NCI-H1048 (cell line): ENCODE results near the gene KLHL28.

Experiments used
- DNase-seq: peaks from one replicate; lab custom pipeline; 2025; lab: John Stamatoyannopoulos, UW

Gene KLHL28

DNA sequence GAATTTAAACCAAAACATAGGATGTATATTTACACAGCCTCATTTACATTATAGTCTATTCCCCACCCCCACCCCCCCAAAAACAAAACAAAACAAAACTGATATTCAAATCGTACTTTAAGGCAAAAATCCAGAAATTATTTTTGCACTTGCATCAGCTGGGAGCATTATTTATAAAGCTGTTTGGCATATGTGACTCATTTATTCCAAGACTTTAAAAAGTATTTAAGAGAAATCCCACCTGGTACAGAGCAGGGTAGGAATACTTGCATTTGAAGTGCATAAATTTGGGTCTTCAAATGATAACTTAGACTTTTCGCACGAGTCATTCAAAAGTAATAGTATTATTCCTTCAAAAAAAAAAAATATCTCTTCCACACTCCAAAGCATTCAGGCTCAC is 1.1 kb downstream of the KLHL28 start:
- DNase-seq: no peak

GRCh38 chr14:44960146-44960545 is 1.6 kb downstream of the KLHL28 start:
- DNase-seq: no peak

DNA sequence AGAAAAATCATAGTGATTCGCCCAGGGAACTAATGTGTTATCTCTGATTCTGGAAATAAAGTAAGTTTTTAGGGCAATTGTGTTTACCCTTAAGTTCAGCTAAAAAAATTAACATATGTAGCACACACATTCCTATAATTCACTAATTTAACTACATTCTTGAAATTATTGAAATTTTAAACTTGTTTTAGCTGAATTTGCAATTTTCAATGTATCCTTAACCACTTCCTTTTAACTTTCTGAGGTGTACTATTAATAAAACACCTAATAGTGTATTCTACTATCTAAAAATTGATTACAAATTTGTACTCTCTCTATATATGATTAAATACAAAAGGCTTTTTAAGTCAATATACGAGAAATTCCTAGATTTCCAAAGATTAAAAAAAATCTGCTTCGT is 2.2 kb downstream of the KLHL28 start:
- DNase-seq: no peak

GRCh38 chr14:44956866-44957265 is 4.9 kb downstream of the KLHL28 start:
- no peak for DNase-seq

GRCh38 chr14:44955528-44955927 is 6.2 kb downstream of the KLHL28 start:
- DNase-seq: no peak

DNA sequence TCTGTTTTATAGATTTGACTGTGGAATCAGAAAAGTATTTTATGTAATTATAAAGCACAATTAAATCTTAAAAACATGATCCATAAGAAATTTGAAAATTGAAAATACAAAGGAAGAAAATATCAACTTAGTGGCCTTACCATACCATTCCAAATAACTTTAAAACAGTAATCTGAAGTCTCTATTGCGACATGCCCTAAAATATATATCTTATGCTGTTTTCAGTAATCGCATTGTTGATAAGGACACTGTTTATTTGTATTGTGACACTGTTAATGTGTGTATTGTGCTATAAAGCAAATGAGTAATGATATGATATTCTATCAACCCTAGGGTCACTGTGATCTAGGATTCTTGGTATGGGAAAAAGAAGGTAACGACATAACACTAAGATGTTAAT is 7.0 kb downstream of the KLHL28 start:
- DNase-seq: no peak

DNA sequence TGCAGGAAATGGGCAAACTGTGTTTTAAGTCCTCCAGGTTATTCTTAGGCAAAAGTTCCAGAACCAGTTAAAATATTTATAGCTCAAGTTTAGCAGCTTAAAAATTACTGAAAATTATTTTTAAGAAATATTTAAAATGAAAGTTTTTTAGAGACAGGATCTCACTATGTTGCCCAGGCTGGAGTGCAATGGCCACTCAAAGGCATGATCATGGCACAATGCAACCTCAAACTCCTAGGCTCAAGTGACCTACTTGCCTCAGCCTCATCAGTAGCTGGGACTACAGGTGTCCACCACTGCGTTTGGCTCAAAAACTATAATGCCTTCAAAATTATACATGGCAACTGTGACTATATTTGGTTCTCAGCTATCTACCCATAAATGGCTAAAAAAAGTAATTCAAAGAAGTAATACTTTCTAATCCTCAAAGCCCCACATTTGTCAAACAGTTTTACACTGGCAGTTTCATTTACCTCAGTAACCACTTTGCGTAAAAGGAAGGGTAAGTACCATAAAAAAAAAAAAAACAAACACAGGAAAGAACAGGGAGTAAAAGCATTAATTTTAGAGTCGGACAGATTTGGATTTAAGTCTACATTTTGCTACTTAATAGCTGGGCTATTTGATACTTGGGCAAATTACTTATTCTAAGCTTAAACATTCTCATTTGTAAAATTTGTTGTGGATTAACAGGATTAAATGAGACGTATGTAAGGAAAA is 9.2 kb downstream of the KLHL28 start:
- no peak for DNase-seq

DNA sequence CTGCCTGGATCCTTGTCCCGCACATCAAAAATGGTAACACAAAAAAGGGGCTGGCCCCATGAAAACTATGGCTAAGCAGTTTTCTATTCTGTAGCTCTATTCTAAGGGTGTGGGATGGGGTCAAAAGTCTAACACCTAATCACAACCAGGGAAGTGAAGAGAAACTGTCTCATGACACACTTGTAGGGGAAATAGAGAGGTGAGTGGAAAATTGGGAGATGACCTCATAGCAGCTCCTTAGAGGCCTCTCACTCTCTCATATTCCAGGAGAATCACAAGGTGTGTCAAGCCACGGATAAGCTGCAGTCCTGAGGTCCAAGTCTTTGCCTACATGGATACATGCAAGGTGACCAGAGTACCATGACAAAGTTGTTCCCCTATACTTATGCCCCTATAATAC is 10.7 kb downstream of the KLHL28 start:
- DNase-seq: no peak

GRCh38 chr14:44945264-44945663 is 16.5 kb downstream of the KLHL28 start:
- no peak for DNase-seq

DNA sequence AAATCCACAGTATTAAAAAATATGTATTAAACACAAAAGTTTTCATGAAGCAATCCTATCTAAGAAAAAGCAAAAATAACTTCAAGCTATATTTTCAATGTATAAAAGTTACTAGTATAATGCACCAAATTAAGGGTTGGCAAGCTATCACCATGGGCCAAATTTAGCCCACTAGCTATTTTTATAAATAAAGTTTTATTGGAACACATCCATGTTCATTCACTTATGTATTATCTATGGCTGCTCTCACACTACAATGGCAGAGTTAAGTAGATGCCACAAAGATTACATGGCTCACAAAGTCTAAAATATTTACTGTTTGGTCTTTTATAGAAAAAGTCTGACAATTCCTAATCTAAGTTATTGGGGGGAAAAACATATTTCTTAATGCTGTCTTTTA is 17.6 kb downstream of the KLHL28 start:
- no peak for DNase-seq

- DNase-seq: no peak
These were observed 19.3 kb downstream of the KLHL28 start for GRCh38 chr14:44942436-44942835.

GRCh38 chr14:44941591-44941990 is 20.2 kb downstream of the KLHL28 start:
- no peak for DNase-seq

DNA sequence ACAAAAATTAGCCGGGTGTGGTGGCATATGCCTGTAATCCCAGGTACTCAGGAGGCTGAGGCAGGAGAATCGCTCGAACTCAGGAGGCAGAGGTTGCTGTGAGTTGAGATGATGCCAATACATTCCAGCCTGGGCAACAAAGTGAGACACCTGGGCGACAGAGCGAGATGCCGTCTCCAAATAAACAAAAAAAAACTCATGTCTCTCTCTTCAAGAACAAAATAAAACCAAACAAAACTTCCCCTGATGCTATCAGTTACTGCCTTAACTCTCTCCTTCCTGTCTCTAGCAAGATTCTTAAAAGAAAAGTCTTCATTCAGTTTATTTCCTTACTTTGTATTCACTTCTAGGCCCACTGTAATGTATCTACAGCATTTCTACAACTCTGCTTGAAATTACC is 20.8 kb downstream of the KLHL28 start:
- DNase-seq: no peak

DNA sequence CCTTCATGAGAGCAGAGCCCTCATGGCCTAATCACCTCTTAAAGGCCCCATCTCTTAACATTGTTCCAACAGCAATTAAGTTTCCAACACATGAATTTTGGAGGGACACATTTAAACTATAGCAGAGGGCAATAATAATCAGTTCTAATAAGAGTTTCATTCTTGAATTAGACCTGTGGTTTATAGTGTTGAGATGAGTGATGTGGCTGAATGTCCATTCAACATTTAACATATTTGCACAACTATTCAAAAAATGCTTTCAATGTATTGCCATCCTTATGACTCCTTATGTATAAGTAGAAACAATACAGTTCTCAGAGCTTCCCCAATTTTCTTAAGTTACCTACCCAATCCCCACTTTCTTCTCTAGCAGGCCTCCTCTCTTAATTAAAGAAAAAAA is 21.5 kb downstream of the KLHL28 start:
- DNase-seq: no peak

DNA sequence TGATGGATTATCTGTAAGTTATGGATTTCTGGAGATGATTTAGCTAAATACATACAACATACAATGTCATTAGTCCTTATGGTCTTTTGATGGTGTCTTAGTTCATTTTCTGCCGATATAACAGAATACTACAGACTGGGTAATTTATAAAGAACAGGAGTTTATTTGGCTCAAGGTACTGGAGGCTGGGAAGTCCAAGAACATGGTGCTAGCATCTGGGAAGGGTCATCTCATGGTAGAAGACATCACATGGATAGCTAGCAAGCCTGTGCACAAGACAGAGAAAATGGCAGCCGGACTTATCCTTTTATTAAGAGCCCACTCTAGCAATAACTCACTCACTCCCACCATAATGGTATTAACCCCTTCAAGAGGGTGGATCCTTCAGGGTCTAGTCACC is 24.2 kb downstream of the KLHL28 start:
- no peak for DNase-seq

GRCh38 chr14:44935155-44935554 is 26.6 kb downstream of the KLHL28 start:
- no peak for DNase-seq

GRCh38 chr14:44928793-44929192 is 33.0 kb downstream of the KLHL28 start:
- DNase-seq: no peak

DNA sequence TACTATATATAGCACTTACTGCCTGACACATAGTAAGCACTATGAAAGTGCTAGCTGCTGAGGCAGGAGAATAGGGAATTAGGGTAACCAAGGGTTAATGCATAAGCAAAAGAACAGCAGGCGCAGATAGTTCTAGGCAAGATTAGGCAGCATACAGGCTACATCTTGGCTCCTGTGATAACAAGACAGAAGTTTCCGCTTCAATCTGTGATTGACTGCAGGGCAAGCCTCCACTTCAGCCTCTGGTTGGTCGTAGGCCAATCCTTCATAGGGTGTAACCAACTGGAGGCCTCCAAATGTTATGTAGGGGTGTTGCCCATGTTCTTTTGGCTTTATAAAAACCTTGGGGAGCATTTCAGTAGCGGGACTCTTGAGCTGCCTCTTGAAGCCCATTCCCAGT is 46.9 kb downstream of the KLHL28 start:
- DNase-seq: no peak

GRCh38 chr14:44912041-44912869 is 49.5 kb downstream of the KLHL28 start:
- DNase-seq: no peak

DNA sequence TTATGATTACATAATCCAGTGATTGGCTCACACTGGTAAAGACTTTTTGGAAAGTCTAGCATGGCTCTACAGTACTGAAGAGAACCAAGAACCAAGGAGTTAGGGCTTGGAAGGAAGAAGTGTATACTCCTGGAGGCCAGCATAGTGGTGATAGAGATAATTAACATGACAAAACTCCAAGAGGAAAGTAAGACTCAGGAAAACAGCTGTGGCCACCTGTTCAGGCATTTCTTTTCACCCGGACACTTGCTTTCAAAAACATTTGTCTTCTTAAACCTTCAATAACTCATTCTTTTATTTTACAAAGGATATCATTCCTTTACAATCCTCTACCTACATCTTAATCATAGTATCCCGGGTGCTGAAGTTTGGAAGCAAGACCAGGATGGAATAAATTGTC is 50.9 kb downstream of the KLHL28 start:
- DNase-seq: no peak

- no peak for DNase-seq
These were observed 60.1 kb downstream of the KLHL28 start for GRCh38 chr14:44901696-44902095.

GRCh38 chr14:44898551-44898950 is 63.2 kb downstream of the KLHL28 start:
- no peak for DNase-seq

DNA sequence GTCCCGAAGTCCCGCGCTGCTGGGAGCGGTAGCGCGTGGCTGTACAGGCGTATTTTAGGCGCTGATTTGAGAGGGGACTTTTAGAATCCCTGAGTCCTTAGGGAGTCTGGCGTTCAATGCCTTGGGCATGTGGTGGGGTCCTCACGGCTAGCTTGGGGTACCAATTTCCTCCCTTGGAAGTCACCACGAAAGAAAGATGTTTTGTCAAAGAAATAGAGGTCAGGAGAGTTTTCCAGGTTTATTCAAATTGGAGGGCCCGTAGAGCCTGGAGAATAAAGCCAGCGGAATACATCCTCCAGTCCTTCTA is 63.9 kb downstream of the KLHL28 start:
- no peak for DNase-seq
